HG02938 (cell line): Measurements from ENCODE around the gene SPATA12.
"Not testable (repeated sequence)": the region's sequence is repeated elsewhere in the genome, so short reads cannot be mapped to it uniquely, and the experiment has no call there.

Experiments
- ATAC-seq: cut with Tn5 transposase; IDR thresholded peaks from one replicate; pipeline ENCODE4 v1.9.1; 2021; ENCODE audit warnings: mild to moderate bottlenecking, moderate library complexity; ENCODE audit not compliant: unreplicated experiment

SPATA12 gene

GRCh38 chr3:57081173-57081572 lies 20.7 kb downstream of the SPATA12 start:
- ATAC-seq, result no peak

GRCh38 chr3:57082481-57082880 lies 22.0 kb downstream of the SPATA12 start:
- no peak for ATAC-seq

- ATAC-seq, result not testable (repeated sequence)
Observed at GRCh38 chr3:57083266-57083995, 23.0 kb downstream of the SPATA12 start.

GRCh38 chr3:57085211-57085610 lies 24.7 kb downstream of the SPATA12 start:
- no peak for ATAC-seq

- no peak for ATAC-seq
Observed at GRCh38 chr3:57086201-57086600, 25.7 kb downstream of the SPATA12 start.

- no peak for ATAC-seq
Observed at GRCh38 chr3:57087361-57088092, 27.1 kb downstream of the SPATA12 start.

- ATAC-seq, result no peak
Observed at GRCh38 chr3:57088503-57088902, 28.0 kb downstream of the SPATA12 start.

GRCh38 chr3:57089043-57089442 lies 28.6 kb downstream of the SPATA12 start:
- no peak for ATAC-seq

- ATAC-seq, result no peak
Observed at GRCh38 chr3:57091521-57092273, 31.2 kb downstream of the SPATA12 start.

GRCh38 chr3:57093489-57093888 lies 33.0 kb downstream of the SPATA12 start:
- ATAC-seq, result no peak

- ATAC-seq, result no peak
Observed at GRCh38 chr3:57093971-57094535, 33.6 kb downstream of the SPATA12 start.

GRCh38 chr3:57094575-57094974 lies 34.1 kb downstream of the SPATA12 start:
- ATAC-seq, result no peak

GRCh38 chr3:57095363-57095762 lies 34.9 kb downstream of the SPATA12 start:
- ATAC-seq, result no peak

- ATAC-seq, result no peak
Observed at GRCh38 chr3:57097536-57097935, 37.1 kb downstream of the SPATA12 start.

GRCh38 chr3:57098418-57099310 lies 38.2 kb downstream of the SPATA12 start:
- ATAC-seq, result no peak

GRCh38 chr3:57100046-57100695 lies 39.7 kb downstream of the SPATA12 start:
- ATAC-seq, result no peak

- no peak for ATAC-seq
Observed at GRCh38 chr3:57105585-57105984, 45.1 kb downstream of the SPATA12 start.

GRCh38 chr3:57108684-57109083 lies 48.2 kb downstream of the SPATA12 start:
- ATAC-seq, result no peak

- no peak for ATAC-seq
Observed at GRCh38 chr3:57109437-57110199, 49.2 kb downstream of the SPATA12 start.
